Measurements from ENCODE around the gene FAM32A.

GRCh38 chr19:16223746-16224145 is 38.5 kb downstream of the FAM32A start:
- TF ChIP-seq CTCF (conservative IDR thresholded peaks at IDR 0.05) (no peak), ZFX (IDR thresholded peaks at IDR 0.05) (no peak)
